Endothelial cell of umbilical vein (primary cell): ENCODE results near the gene TK1. TPM values are rescaled to one million over a fixed set of nuclear protein-coding genes. Genes with fewer than 3 reads are reported as not detected.

ENCODE experiments used
- BruUV-seq: library from RNA; stranded (reverse); fragments of 400-500 nt; replicated peaks from 2 replicates; lab custom pipeline; 2021; lab: Mats Ljungman, UMichigan
- CTCF ChIA-PET: fragments of 300-600, 350-600 bp; sonication (Branson Sonifier 250); formaldehyde crosslinking; loops from one replicate; lab custom pipeline; 2021; ENCODE audit warnings: antibody characterized with exemption, inconsistent platforms; lab: Charles Lee
- POLR2A ChIA-PET: fragments of 300-600, 350-600 bp; sonication (Branson Sonifier 250); formaldehyde crosslinking; loops from one replicate; lab custom pipeline; 2021; ENCODE audit warnings: antibody characterized with exemption, inconsistent platforms; lab: Charles Lee
- DNase-seq: peaks from one replicate; pipeline ENCODE4 v3.0.0-alpha.2; 2011; ENCODE audit warnings: low read depth, low spot score
- FAIRE-seq: peaks from 2 replicates; lab custom pipeline; 2011; peaks lifted over from hg19 to GRCh38; lab: Jason Lieb, UNC
- H2AFZ ChIP-seq: 2 replicates; pipeline ENCODE4 v1.6.0; 2012; ENCODE audit warnings: low read depth, low read length, control low read depth, inconsistent platforms
- H3K27ac ChIP-seq: 2 replicates; pipeline ENCODE4 v1.5.1; 2011; ENCODE audit warnings: low read depth, mild to moderate bottlenecking, control low read depth, low read length, moderate library complexity; ENCODE audit not compliant: insufficient read depth
- H3K27me3 ChIP-seq, 2 experiments: 2 replicates each; pipeline versions ENCODE4 v1.6.0 to v1.6.1; 2011; ENCODE audit warnings: low read length in 2 of 2, mixed read lengths in 1 of 2; ENCODE audit not compliant: control insufficient read depth in 2 of 2, insufficient read depth in 2 of 2
- H3K36me3 ChIP-seq, 2 experiments: 2 replicates in 1 of 2; 3 replicates in 1 of 2; pipeline ENCODE4 v1.5.1; 2011; ENCODE audit warnings: low read length in 2 of 2, mild to moderate bottlenecking in 1 of 2, moderate library complexity in 1 of 2; ENCODE audit not compliant: control insufficient read depth in 2 of 2, insufficient read depth in 2 of 2; ENCODE audit errors: extremely low read depth in 1 of 2
- H3K4me1 ChIP-seq: 3 replicates; pipeline ENCODE4 v1.5.1; 2011; ENCODE audit warnings: mild to moderate bottlenecking, low read length; ENCODE audit not compliant: control insufficient read depth, insufficient read depth; ENCODE audit errors: extremely low read depth
- H3K4me2 ChIP-seq: 2 replicates; pipeline ENCODE4 v1.6.1; 2011; ENCODE audit warnings: low read length, control low read depth, mixed read lengths; ENCODE audit not compliant: insufficient read depth
- H3K4me3 ChIP-seq, 3 experiments: fragments of 200-600 bp in 1 of 3; sonication (generic), shearing (Covaris generic) in 1 of 3; replicated peaks in 1 of 3; 2 replicates each; pipeline ENCODE4 v1.5.1; 2011 to 2016; ENCODE audit warnings: control low read depth in 3 of 3, low read length in 3 of 3, mild to moderate bottlenecking in 2 of 3, inconsistent platforms in 1 of 3, low read depth in 1 of 3, moderate library complexity in 1 of 3; ENCODE audit not compliant: insufficient read depth in 1 of 3
- H3K79me2 ChIP-seq: 2 replicates; pipeline ENCODE4 v1.6.0; 2012; ENCODE audit warnings: low read length, inconsistent platforms; ENCODE audit not compliant: control insufficient read depth, insufficient read depth
- H3K9ac ChIP-seq: replicated peaks from 2 replicates; pipeline ENCODE3; 2011; ENCODE audit warnings: low read length, control low read depth; ENCODE audit not compliant: insufficient read depth; ENCODE audit errors: extremely low read depth
- H3K9me1 ChIP-seq: replicated peaks from 3 replicates; pipeline ENCODE4 v1.6.0; 2011; ENCODE audit warnings: mild to moderate bottlenecking, low read length; ENCODE audit not compliant: control insufficient read depth, insufficient read depth; ENCODE audit errors: extremely low read depth
- H3K9me3 ChIP-seq: replicated peaks from 2 replicates; pipeline ENCODE4 v1.5.1; 2012; ENCODE audit warnings: low read length, inconsistent platforms; ENCODE audit not compliant: control insufficient read depth, insufficient read depth
- H4K20me1 ChIP-seq: replicated peaks from 2 replicates; pipeline ENCODE3; 2011; ENCODE audit warnings: mild to moderate bottlenecking, low read length; ENCODE audit not compliant: control insufficient read depth, insufficient read depth; ENCODE audit errors: extremely low read depth
- EZH2 ChIP-seq: IDR thresholded peaks from 2 replicates; pipeline ENCODE4 v1.6.1; 2012; ENCODE audit warnings: borderline replicate concordance, low read depth, mild to moderate bottlenecking, moderate library complexity, low read length, inconsistent platforms; ENCODE audit not compliant: severe bottlenecking
- FOS ChIP-seq: IDR thresholded peaks from 2 replicates; pipeline ENCODE4 v1.6.1; 2011; ENCODE audit warnings: mild to moderate bottlenecking, low read length, moderate library complexity, borderline replicate concordance; ENCODE audit not compliant: insufficient read depth
- GATA2 ChIP-seq: IDR thresholded peaks from 2 replicates; pipeline ENCODE4 v1.7.0; 2011; ENCODE audit warnings: low read depth, mild to moderate bottlenecking, moderate library complexity, mixed read lengths, low read length; ENCODE audit not compliant: insufficient read length, insufficient read depth
- JUN ChIP-seq: IDR thresholded peaks from 2 replicates; pipeline ENCODE4 v1.6.1; 2011; ENCODE audit warnings: borderline replicate concordance, low read depth; ENCODE audit not compliant: insufficient read length, insufficient read depth
- MYC ChIP-seq: IDR thresholded peaks from one replicate; pipeline ENCODE4 v1.6.1; 2011; ENCODE audit warnings: mild to moderate bottlenecking, low read depth, low read length
- POLR2A ChIP-seq: IDR thresholded peaks from 2 replicates; pipeline ENCODE4 v1.6.1; 2012; ENCODE audit warnings: low read depth, mild to moderate bottlenecking, control low read depth, low read length
- POLR2AphosphoS5 ChIP-seq: IDR thresholded peaks from 2 replicates; pipeline ENCODE4 v1.6.1; 2012; ENCODE audit warnings: low read depth, mild to moderate bottlenecking, control low read depth, low read length, moderate library complexity; ENCODE audit not compliant: insufficient read depth
- dilution Hi-C: fragments of 300-500 bp; cut with MboI; formaldehyde crosslinking; loops from one replicate; pipeline ENCODE4 v1.15.0; 2019; ENCODE audit warnings: low sequenced_read_pairs; ENCODE audit not compliant: extremely low pct_ligation_motif_present
- intact Hi-C: fragments of 100-400 bp; cut with micrococcal nuclease; formaldehyde crosslinking; loops from one replicate; pipeline ENCODE4 v1.10.0; 2022
- polyA plus RNA-seq, 4 experiments: library from polyadenylated mRNA; depleted of rRNA in 3 of 4; stranded (reverse) in 3 of 4; unstranded in 1 of 4; fragments of >200 nt; gene quantifications; 2 replicates each; pipeline versions ENCODE4 v1.2.1 to v1.2.3, GENCODE V29; 2011 to 2012; ENCODE audit warnings: missing spikeins in 1 of 4
- total RNA-seq: library from RNA; stranded (reverse); gene quantifications from 2 replicates; pipeline ENCODE4 v1.2.3, GENCODE V29; 2021
- TF ChIP-seq, protein P1 (sequence below), 2 donors: IDR thresholded peaks; 1 replicate in 1 of 2; 2 replicates in 1 of 2; pipeline ENCODE4 v1.5.1; 2011; ENCODE audit warnings: low read length in 2 of 2, mild to moderate bottlenecking in 2 of 2, moderate library complexity in 2 of 2, control low read depth in 1 of 2, inconsistent platforms in 1 of 2, low read depth in 1 of 2; ENCODE audit not compliant: insufficient read depth in 1 of 2; ENCODE audit errors: extremely low read depth in 1 of 2
- TF ChIP-seq, protein P2 (sequence below): IDR thresholded peaks from 2 replicates; pipeline ENCODE4 v1.6.1; 2011; ENCODE audit not compliant: insufficient read depth, insufficient read length

The TK1 gene
- total and polyA plus RNA-seq, 2 donors (not counting 3 experiments of a cell fraction or from before 2014, with no cell fraction given) = 111 to 159 TPM

DNA sequence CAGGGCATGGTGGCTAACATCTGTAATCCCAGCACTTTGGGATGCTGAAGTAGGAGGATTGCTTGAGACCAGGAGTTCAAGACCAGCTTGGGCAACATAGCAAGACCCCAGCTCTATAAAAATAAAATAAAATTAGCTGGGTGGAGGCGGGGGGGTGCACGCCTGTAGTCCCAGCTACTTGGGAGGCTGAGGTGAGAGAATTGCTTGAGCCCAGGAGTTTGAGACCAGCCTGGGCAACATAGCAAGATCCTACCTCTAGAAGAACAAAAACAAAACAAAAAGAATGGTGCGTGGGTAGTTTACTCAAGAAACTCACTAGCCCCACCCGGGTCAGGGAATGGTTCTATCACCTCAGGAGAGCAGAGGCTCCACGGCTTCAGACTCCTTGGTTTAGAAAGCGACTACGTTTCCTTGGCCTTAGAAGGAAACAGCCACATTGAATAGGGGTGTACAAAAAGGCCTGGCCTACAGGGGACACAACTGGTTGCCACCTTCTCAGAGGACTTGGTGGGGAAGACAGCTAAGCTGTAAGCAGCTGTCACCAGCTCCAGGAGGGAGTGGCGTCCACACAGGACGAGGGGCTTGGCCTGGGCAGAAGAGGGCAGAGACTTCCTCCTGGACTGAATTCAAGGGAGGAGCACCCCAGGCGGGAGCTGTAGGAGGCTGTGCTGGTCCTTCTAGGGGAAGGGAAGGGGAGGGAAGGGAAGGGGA lies 716 bp downstream of the TK1 start:
- Histone ChIP-seq H3K9me1 (no peaks in the 10 kb centered on the region), H3K4me1 (peaks cover 11% of the 10 kb centered on the region), H3K4me2 (peak overlapping the region; percentile 86), H3K27ac (no peak overlapping the region), H3K9ac (peak overlapping the region; percentile 62), H2AFZ (peak overlapping the region; percentile 75), H4K20me1 (no peaks in the 10 kb centered on the region), H3K9me3 (no peaks in the 10 kb centered on the region), H3K4me3 (peak overlapping the region in 2 of 3 experiments; percentile 24 to 68), H3K36me3 (peaks cover 0 to 2% of the 10 kb centered on the region in 2 experiments), H3K27me3 (no peaks in the 10 kb centered on the region), H3K79me2 (peaks cover 19% of the 10 kb centered on the region)
- intact Hi-C loops (loop anchor here (5.0 kb wide), 2 partner anchors 229 to 354 kb away; partner anchors contain the start of gene TNRC6C), dilution Hi-C loops (no loop called here)
- DNase-seq = no peak
- TF ChIP-seq POLR2AphosphoS5 (no peak), JUN (no peak), POLR2A (no peak), FOS (no peak), EZH2 (no peak), MYC (no peak), GATA2 (no peak)
- TF ChIP-seq, protein P1, sequence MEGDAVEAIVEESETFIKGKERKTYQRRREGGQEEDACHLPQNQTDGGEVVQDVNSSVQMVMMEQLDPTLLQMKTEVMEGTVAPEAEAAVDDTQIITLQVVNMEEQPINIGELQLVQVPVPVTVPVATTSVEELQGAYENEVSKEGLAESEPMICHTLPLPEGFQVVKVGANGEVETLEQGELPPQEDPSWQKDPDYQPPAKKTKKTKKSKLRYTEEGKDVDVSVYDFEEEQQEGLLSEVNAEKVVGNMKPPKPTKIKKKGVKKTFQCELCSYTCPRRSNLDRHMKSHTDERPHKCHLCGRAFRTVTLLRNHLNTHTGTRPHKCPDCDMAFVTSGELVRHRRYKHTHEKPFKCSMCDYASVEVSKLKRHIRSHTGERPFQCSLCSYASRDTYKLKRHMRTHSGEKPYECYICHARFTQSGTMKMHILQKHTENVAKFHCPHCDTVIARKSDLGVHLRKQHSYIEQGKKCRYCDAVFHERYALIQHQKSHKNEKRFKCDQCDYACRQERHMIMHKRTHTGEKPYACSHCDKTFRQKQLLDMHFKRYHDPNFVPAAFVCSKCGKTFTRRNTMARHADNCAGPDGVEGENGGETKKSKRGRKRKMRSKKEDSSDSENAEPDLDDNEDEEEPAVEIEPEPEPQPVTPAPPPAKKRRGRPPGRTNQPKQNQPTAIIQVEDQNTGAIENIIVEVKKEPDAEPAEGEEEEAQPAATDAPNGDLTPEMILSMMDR (IDR thresholded peaks at IDR 0.05; ENCODE audit: extremely low read depth in 1 of 2, insufficient read depth in 1 of 2, low read depth in 1 of 2, low read length in 2 of 2) = no peak
- TF ChIP-seq, protein P2, sequence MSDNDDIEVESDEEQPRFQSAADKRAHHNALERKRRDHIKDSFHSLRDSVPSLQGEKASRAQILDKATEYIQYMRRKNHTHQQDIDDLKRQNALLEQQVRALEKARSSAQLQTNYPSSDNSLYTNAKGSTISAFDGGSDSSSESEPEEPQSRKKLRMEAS = no peak
- TSS peak; percentile 25 for BruUV-seq
- ChIA-PET CTCF (interaction anchor here (0.6 to 3.3 kb wide), 8 partner anchors 8 to 236 kb away, joined by 3 to 24 read pairs (median 6); no protein-coding TSS in a partner anchor), POLR2A (interaction anchor here (0.7 to 1.7 kb wide), 3 partner anchors 10 to 91 kb away, joined by 3 to 5 read pairs (median 3); no protein-coding TSS in a partner anchor)
- FAIRE-seq = peak; percentile 66
